Trophoblast cell (in vitro differentiated cells and primary cell): Measurements from ENCODE around the gene TUBB3.

Source experiments
- DNase-seq, 2 donors: peaks; one replicate each; pipeline ENCODE4 v3.0.0-alpha.2; 2016
- H2AFZ ChIP-seq: 2 replicates; pipeline ENCODE4 v1.6.1; 2013; ENCODE audit warnings: low read length, moderate library complexity, mild to moderate bottlenecking; ENCODE audit not compliant: insufficient read depth, poor library complexity
- H2AK5ac ChIP-seq: 2 replicates; pipeline ENCODE4 v1.6.1; 2013; ENCODE audit warnings: mild to moderate bottlenecking, low read length
- H2BK120ac ChIP-seq: 2 replicates; pipeline ENCODE4 v1.6.1; 2013; ENCODE audit warnings: low read length, mild to moderate bottlenecking, moderate library complexity; ENCODE audit not compliant: insufficient read depth, poor library complexity
- H2BK12ac ChIP-seq: 2 replicates; pipeline ENCODE4 v1.6.1; 2013; ENCODE audit warnings: mild to moderate bottlenecking, low read length, moderate library complexity
- H2BK5ac ChIP-seq: 2 replicates; pipeline ENCODE4 v1.6.1; 2013; ENCODE audit warnings: low read length, low read depth, moderate library complexity, mild to moderate bottlenecking; ENCODE audit not compliant: poor library complexity
- H3K14ac ChIP-seq: 2 replicates; pipeline ENCODE4 v1.6.1; 2013; ENCODE audit warnings: mild to moderate bottlenecking, low read length
- H3K18ac ChIP-seq: 2 replicates; pipeline ENCODE4 v1.6.1; 2013; ENCODE audit warnings: mild to moderate bottlenecking, low read length
- H3K23ac ChIP-seq: 2 replicates; pipeline ENCODE4 v1.6.1; 2013; ENCODE audit warnings: low read length
- H3K27ac ChIP-seq: 2 replicates; pipeline ENCODE4 v1.5.1; 2013; ENCODE audit warnings: low read depth, mild to moderate bottlenecking, inconsistent platforms, low read length, moderate library complexity
- H3K27me3 ChIP-seq: 2 replicates; pipeline ENCODE4 v1.6.1; 2013; ENCODE audit warnings: inconsistent platforms, mild to moderate bottlenecking, low read length, moderate library complexity; ENCODE audit not compliant: insufficient read depth
- H3K36me3 ChIP-seq, 2 experiments: 1 replicate in 1 of 2; 2 replicates in 1 of 2; pipeline ENCODE4 v1.6.1; 2013; ENCODE audit warnings: low read length in 2 of 2, mild to moderate bottlenecking in 2 of 2, moderate library complexity in 1 of 2; ENCODE audit not compliant: insufficient read depth in 2 of 2, control insufficient read depth in 1 of 2
- H3K4ac ChIP-seq: 2 replicates; pipeline ENCODE4 v1.6.1; 2013; ENCODE audit warnings: low read depth, mild to moderate bottlenecking, low read length, moderate library complexity
- H3K4me1 ChIP-seq, 2 experiments: 1 replicate in 1 of 2; 2 replicates in 1 of 2; pipeline ENCODE4 v1.6.1; 2013; ENCODE audit warnings: low read length in 2 of 2, mild to moderate bottlenecking in 2 of 2, moderate library complexity in 1 of 2; ENCODE audit not compliant: insufficient read depth in 2 of 2, control insufficient read depth in 1 of 2
- H3K4me2 ChIP-seq: 2 replicates; pipeline ENCODE4 v1.6.1; 2013; ENCODE audit warnings: inconsistent platforms, mild to moderate bottlenecking, low read length, moderate library complexity
- H3K4me3 ChIP-seq: 2 replicates; pipeline ENCODE4 v1.5.1; 2013; ENCODE audit warnings: mild to moderate bottlenecking, low read depth, low read length, inconsistent platforms
- H3K79me1 ChIP-seq: one replicate; pipeline ENCODE4 v1.6.1; 2013; ENCODE audit warnings: low read length
- H3K79me2 ChIP-seq: 2 replicates; pipeline ENCODE4 v1.6.1; 2013; ENCODE audit warnings: low read length, mild to moderate bottlenecking; ENCODE audit not compliant: control insufficient read depth, insufficient read depth, poor library complexity
- H3K9ac ChIP-seq: 2 replicates; pipeline ENCODE4 v1.6.1; 2013; ENCODE audit warnings: mild to moderate bottlenecking, low read length
- H3K9me3 ChIP-seq: 2 replicates; pipeline ENCODE4 v1.6.1; 2013; ENCODE audit warnings: low read depth, mild to moderate bottlenecking, control low read depth, inconsistent platforms, low read length; ENCODE audit not compliant: insufficient read depth
- H4K12ac ChIP-seq: 2 replicates; pipeline ENCODE4 v1.6.1; 2013; ENCODE audit warnings: low read depth, mild to moderate bottlenecking, low read length, moderate library complexity
- H4K8ac ChIP-seq: 2 replicates; pipeline ENCODE4 v1.6.1; 2013; ENCODE audit warnings: low read depth, mild to moderate bottlenecking, low read length, moderate library complexity
- H4K91ac ChIP-seq: one replicate; pipeline ENCODE4 v1.6.1; 2013; ENCODE audit warnings: low read depth, mild to moderate bottlenecking, low read length, moderate library complexity
- WGBS: extraction: QIAGEN DNeasy Blood & Tissue Kit; methylation state at CpG from one replicate; pipeline ENCODE4 v1.1.7; 2013; ENCODE audit warnings: missing lambda C conversion rate; ENCODE audit not compliant: insufficient read length, insufficient coverage; ENCODE audit errors: extremely low coverage; 5-methylcytosine and 5-hydroxymethylcytosine counted together

Gene TUBB3

DNA sequence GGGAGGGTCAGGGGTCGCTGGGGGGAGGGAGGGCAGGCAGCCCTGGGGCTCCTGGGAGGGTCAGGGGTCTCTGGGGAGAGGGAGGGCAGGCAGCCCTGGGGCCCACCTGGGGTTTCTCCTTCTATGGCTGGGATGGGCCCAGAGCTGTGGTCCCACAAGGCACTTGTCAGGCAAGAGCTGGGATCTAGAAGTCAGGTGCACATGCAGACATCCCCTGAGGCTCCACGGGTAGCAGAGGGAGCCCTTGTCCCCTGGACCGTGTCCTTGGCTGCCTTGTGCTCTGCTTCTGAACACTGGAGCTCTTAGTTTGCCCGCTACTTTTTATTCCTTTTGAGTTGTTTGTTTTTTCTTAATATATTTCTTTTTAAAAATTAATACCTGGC, 1.8 kb downstream of the TUBB3 start:
- H2AK5ac ChIP-seq, result no peak overlapping the region

DNA sequence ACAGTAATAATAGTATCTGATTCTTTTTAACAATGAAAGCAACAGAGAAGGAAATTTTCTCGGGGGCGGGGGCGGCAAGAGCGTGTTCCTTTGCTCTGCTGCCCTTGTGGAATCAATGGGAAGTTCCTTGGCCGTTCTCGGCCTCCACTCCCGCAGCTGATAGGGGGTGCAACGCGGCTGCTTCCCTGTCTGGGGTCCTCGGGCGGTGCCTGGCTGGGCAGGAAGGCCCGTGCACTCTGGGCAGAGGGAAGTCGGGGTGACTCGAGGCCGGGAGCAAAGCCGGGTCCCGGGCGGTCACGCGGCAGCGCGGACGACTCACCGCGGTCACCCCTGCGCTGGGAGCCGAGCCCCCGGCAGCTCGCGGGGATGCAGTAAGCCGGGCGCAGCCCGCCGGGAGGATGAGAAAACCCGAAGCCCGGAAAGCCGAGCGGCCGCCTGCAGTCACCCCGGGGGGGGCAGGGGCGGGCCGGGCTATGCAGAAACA, 2.5 kb downstream of the TUBB3 start:
- Histone ChIP-seq H3K23ac (no peak overlapping the region), H3K79me1 (peaks cover 24% of the 10 kb centered on the region), H3K18ac (peak overlapping the region; percentile 9), H2AK5ac (peak overlapping the region; percentile 64), H3K4ac (no peak overlapping the region), H3K4me3 (peak overlapping the region; percentile 80), H2AFZ (peak overlapping the region; percentile 32), H3K4me1 (peaks cover 21 to 27% of the 10 kb centered on the region in 2 experiments), H3K14ac (no peak overlapping the region), H4K8ac (no peak overlapping the region), H4K12ac (no peak overlapping the region), H4K91ac (no peak overlapping the region), H2BK120ac (no peak overlapping the region), H3K9me3 (no peaks in the 10 kb centered on the region), H3K9ac (peak overlapping the region; percentile 50), H3K27ac (no peak overlapping the region), H3K36me3 (peaks cover 10% of the 10 kb centered on the region in 2 experiments), H2BK12ac (no peak overlapping the region), H3K27me3 (peaks cover 3% of the 10 kb centered on the region), H2BK5ac (no peak overlapping the region), H3K79me2 (peaks cover 12% of the 10 kb centered on the region), H3K4me2 (peak overlapping the region; percentile 93)
- no peak for DNase-seq
- no CpG with 5 or more reads among the region's 42 CpGs for whole genome bisulfite sequencing

More for the DNA sequence above, 1.8 kb downstream of the TUBB3 start:
- no peak overlapping the region for H4K12ac ChIP-seq
- no peak overlapping the region for H3K18ac ChIP-seq
- no peak overlapping the region for H2BK12ac ChIP-seq
- H3K79me2 ChIP-seq, result peaks cover 12% of the 10 kb centered on the region
- H3K9me3 ChIP-seq, result no peaks in the 10 kb centered on the region
- H3K4me2 ChIP-seq, result peak overlapping the region; percentile 93
- no peak overlapping the region for H3K27ac ChIP-seq
- no peak overlapping the region for H3K9ac ChIP-seq
- no peak overlapping the region for H4K8ac ChIP-seq
- no peak overlapping the region for H3K4ac ChIP-seq
- H3K14ac ChIP-seq, result no peak overlapping the region
- peaks cover 10% of the 10 kb centered on the region in 2 experiments for H3K36me3 ChIP-seq
- no peak overlapping the region for H4K91ac ChIP-seq
- H2AFZ ChIP-seq, result no peak overlapping the region
- DNase-seq, result no peak
- no peak overlapping the region for H2BK120ac ChIP-seq
- no peak overlapping the region for H2BK5ac ChIP-seq
- no CpG with 5 or more reads among the region's 4 CpGs for WGBS
- H3K23ac ChIP-seq, result no peak overlapping the region
- peaks cover 3% of the 10 kb centered on the region for H3K27me3 ChIP-seq
- peaks cover 28 to 31% of the 10 kb centered on the region in 2 experiments for H3K4me1 ChIP-seq
- peak overlapping the region; percentile 92 for H3K4me3 ChIP-seq
- peaks cover 24% of the 10 kb centered on the region for H3K79me1 ChIP-seq

DNA sequence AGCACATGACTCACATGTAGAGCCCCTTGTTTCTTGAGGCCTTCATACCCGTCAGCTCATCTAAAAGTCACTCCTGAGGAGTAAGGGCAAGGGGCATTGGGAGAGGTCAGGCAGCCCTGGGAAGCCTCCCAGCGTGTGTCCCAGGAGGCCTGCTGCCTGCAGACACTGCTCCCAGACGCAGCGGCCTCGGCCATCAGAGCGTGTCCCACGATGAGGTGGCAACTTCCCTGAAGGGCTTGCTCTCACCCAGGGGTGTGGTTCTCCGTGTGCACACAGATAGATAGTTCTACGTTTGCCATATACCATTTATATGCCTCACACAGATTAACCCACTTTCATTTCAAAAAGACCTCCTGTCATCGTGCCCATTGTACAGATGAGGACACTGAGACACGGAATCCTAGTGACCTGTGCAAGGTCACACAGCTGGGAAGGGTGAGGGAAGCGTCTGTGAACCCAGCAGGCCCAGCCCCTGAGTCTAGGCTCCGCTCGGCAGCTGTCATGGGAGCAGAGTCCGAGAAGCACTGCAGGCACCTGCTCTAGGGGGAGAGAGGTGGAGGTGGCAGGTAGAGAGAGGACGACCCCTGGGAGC, 8.3 kb downstream of the TUBB3 start:
- Histone ChIP-seq H3K4me1 (peaks cover 0 to 1% of the 10 kb centered on the region in 2 experiments), H3K79me2 (no peaks in the 10 kb centered on the region), H4K91ac (no peak overlapping the region), H3K23ac (no peak overlapping the region), H2BK120ac (no peak overlapping the region), H4K12ac (no peak overlapping the region), H3K4me2 (no peak overlapping the region), H3K36me3 (peaks cover 62 to 63% of the 10 kb centered on the region in 2 experiments), H3K18ac (no peak overlapping the region), H3K4me3 (no peak overlapping the region), H3K27me3 (no peaks in the 10 kb centered on the region), H3K4ac (no peak overlapping the region), H2BK5ac (no peak overlapping the region), H2AFZ (no peak overlapping the region), H3K27ac (no peak overlapping the region), H3K14ac (no peak overlapping the region), H3K9ac (peak overlapping the region; percentile 47), H2AK5ac (no peak overlapping the region), H3K9me3 (no peaks in the 10 kb centered on the region), H3K79me1 (no peaks in the 10 kb centered on the region), H2BK12ac (no peak overlapping the region), H4K8ac (no peak overlapping the region)
- WGBS, result no CpG with 5 or more reads among the region's 16 CpGs
- DNase-seq, result no peak

DNA sequence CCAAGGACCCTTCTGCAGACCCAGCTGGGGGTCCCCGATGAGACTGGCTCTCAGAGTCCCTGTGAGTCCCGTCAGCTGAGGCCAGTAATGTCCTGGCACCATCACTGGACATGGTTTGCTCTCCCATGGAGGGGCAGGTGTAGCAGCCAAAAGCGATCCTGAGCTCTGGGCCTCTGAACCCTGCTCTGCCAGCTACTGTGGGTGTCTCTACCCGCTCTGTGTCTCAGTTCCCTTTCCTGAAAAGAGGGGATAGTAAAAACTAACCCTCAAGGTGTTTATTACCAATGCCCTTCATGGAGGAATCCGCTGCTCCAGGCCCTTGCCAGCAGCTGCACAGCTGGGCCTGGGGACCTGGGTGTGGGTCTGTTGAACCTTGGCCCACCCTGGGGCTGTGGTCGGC, 8.8 kb downstream of the TUBB3 start:
- H3K27me3 ChIP-seq, result no peaks in the 10 kb centered on the region
- no peak overlapping the region for H4K91ac ChIP-seq
- H3K9ac ChIP-seq, result no peak overlapping the region
- WGBS, result no CpG with 5 or more reads among the region's 6 CpGs
- H3K18ac ChIP-seq, result no peak overlapping the region
- H3K14ac ChIP-seq, result no peak overlapping the region
- H4K8ac ChIP-seq, result no peak overlapping the region
- H2AFZ ChIP-seq, result no peak overlapping the region
- no peak overlapping the region for H2BK5ac ChIP-seq
- no peak overlapping the region for H3K23ac ChIP-seq
- H3K79me1 ChIP-seq, result no peaks in the 10 kb centered on the region
- H3K79me2 ChIP-seq, result no peaks in the 10 kb centered on the region
- H3K4me3 ChIP-seq, result no peak overlapping the region
- no peaks in the 10 kb centered on the region for H3K4me1 ChIP-seq
- H3K27ac ChIP-seq, result no peak overlapping the region
- H2BK120ac ChIP-seq, result no peak overlapping the region
- H3K4ac ChIP-seq, result no peak overlapping the region
- H2BK12ac ChIP-seq, result no peak overlapping the region
- no peak for DNase-seq
- no peak overlapping the region for H3K4me2 ChIP-seq
- no peak overlapping the region for H4K12ac ChIP-seq
- H3K9me3 ChIP-seq, result no peaks in the 10 kb centered on the region
- H2AK5ac ChIP-seq, result no peak overlapping the region
- H3K36me3 ChIP-seq, result peaks cover 63 to 69% of the 10 kb centered on the region in 2 experiments
